Loucy (cell line): ENCODE data around the gene MYH9.
"Not testable (repeated sequence)": the region's sequence is repeated elsewhere in the genome, so short reads cannot be mapped to it uniquely, and the experiment has no call there.

ENCODE experiments used
- H2AFZ ChIP-seq: fragments of 200-600 bp; sonication (generic); 2 replicates; pipeline ENCODE4 v1.6.0; 2016; ENCODE audit warnings: antibody characterized with exemption, mild to moderate bottlenecking, low read length, moderate library complexity
- H3F3A ChIP-seq: fragments of 200-600 bp; 2 replicates; pipeline ENCODE4 v1.6.0; 2016; ENCODE audit warnings: antibody characterized with exemption, low read depth, mild to moderate bottlenecking
- H3K27me3 ChIP-seq: fragments of 200-600 bp; sonication (generic); 2 replicates; pipeline ENCODE4 v1.6.1; 2014; ENCODE audit warnings: low read length, mild to moderate bottlenecking; ENCODE audit not compliant: insufficient read depth, poor library complexity, severe bottlenecking
- H3K36me3 ChIP-seq: fragments of 200-600 bp; sonication (generic); 2 replicates; pipeline ENCODE4 v1.6.1; 2016; ENCODE audit warnings: low read length; ENCODE audit not compliant: insufficient read depth
- H3K4me1 ChIP-seq: fragments of 200-600 bp; sonication (generic); 2 replicates; pipeline ENCODE4 v1.5.1; 2014; ENCODE audit warnings: low read length, mild to moderate bottlenecking; ENCODE audit not compliant: insufficient read depth, poor library complexity, severe bottlenecking
- H3K4me2 ChIP-seq: fragments of 200-600 bp; sonication (generic); 2 replicates; pipeline ENCODE4 v1.6.0; 2014; ENCODE audit warnings: antibody characterized with exemption, low read length, low read depth, mild to moderate bottlenecking; ENCODE audit not compliant: poor library complexity, severe bottlenecking
- H3K4me3 ChIP-seq: fragments of 200-600 bp; sonication (generic); 2 replicates; pipeline ENCODE4 v1.5.1; 2014; ENCODE audit warnings: low read length, mild to moderate bottlenecking, mixed read lengths; ENCODE audit not compliant: poor library complexity, severe bottlenecking
- H3K79me2 ChIP-seq: fragments of 200-600 bp; sonication (generic); 2 replicates; pipeline ENCODE4 v1.6.1; 2014; ENCODE audit warnings: low read length; ENCODE audit not compliant: insufficient read depth
- H3K9ac ChIP-seq: fragments of 200-600 bp; sonication (generic); 2 replicates; pipeline ENCODE4 v1.6.0; 2014; ENCODE audit warnings: mild to moderate bottlenecking, low read depth, low read length, moderate library complexity; ENCODE audit not compliant: poor library complexity, severe bottlenecking
- H3K9me2 ChIP-seq: fragments of 200-600 bp; sonication (generic); replicated peaks from 2 replicates; pipeline ENCODE4 v1.6.1; 2016; ENCODE audit warnings: low read depth, low read length, mixed read lengths
- H3K9me3 ChIP-seq: fragments of 200-600 bp; sonication (generic); 2 replicates; pipeline ENCODE4 v1.6.1; 2014; ENCODE audit warnings: mild to moderate bottlenecking, antibody characterized with exemption, low read length, low read depth; ENCODE audit not compliant: insufficient read depth
- H4K20me1 ChIP-seq: fragments of 200-600 bp; sonication (generic); 2 replicates; pipeline ENCODE4 v1.6.0; 2014; ENCODE audit warnings: antibody characterized with exemption, low read length, mild to moderate bottlenecking; ENCODE audit not compliant: insufficient read depth, poor library complexity, severe bottlenecking
- EZH2phosphoT487 ChIP-seq: fragments of 200-600 bp; IDR thresholded peaks from 2 replicates; pipeline ENCODE4 v1.6.1; 2018; ENCODE audit warnings: antibody characterized with exemption, mild to moderate bottlenecking, moderate library complexity, borderline replicate concordance
- TF ChIP-seq, protein P1 (sequence below): fragments of 200-600 bp; sonication (generic); conservative IDR thresholded peaks from 2 replicates; pipeline ENCODE4 v1.5.1; 2014; ENCODE audit warnings: mild to moderate bottlenecking, antibody characterized with exemption, low read length

The MYH9 gene

DNA sequence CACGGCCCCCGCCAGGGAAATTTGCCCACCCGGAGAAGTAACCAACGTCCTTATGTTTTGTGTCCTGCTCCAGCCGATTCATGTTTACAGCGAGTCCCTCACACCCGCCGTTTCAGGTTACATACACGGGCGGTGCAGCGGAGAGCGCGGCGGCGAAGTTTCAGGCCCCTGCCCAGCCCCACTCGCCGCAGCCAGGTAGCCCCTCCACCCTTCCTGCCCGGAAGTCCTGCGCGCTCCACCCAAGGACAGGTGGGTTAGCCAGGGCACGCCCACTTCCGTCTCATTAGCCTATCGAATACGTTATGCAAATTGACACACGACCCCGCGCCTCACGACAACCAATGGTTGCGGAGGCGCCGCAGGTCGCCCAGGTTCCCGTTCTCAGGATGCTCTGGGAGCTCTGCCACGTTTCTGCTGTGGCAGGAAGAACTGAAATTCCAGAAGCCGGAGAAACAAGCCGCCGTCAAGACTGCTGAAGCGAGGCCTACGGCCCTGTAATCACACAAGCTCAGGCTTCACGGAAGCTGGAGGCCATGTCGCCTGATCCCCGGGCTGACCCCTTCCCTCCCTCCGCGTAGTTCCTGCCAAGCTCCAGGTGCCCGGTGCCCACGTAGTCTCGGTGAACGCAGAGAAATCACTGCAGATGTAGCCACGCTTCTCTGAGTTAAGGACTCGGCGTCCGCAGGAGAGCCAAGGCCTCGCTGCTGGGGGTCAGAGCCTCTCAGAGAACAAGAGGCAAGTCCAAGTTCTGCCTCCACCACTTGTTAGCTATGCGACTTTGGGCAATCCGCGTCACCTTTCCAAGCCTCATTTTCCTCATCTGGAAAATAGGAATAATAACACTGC lies 22.4 kb upstream of the MYH9 start:
- H2AFZ ChIP-seq: no peak overlapping the region
- no peak overlapping the region for H3K4me3 ChIP-seq
- no peak for TF ChIP-seq EZH2phosphoT487
- TF ChIP-seq, protein P1, sequence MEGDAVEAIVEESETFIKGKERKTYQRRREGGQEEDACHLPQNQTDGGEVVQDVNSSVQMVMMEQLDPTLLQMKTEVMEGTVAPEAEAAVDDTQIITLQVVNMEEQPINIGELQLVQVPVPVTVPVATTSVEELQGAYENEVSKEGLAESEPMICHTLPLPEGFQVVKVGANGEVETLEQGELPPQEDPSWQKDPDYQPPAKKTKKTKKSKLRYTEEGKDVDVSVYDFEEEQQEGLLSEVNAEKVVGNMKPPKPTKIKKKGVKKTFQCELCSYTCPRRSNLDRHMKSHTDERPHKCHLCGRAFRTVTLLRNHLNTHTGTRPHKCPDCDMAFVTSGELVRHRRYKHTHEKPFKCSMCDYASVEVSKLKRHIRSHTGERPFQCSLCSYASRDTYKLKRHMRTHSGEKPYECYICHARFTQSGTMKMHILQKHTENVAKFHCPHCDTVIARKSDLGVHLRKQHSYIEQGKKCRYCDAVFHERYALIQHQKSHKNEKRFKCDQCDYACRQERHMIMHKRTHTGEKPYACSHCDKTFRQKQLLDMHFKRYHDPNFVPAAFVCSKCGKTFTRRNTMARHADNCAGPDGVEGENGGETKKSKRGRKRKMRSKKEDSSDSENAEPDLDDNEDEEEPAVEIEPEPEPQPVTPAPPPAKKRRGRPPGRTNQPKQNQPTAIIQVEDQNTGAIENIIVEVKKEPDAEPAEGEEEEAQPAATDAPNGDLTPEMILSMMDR: no peak

DNA sequence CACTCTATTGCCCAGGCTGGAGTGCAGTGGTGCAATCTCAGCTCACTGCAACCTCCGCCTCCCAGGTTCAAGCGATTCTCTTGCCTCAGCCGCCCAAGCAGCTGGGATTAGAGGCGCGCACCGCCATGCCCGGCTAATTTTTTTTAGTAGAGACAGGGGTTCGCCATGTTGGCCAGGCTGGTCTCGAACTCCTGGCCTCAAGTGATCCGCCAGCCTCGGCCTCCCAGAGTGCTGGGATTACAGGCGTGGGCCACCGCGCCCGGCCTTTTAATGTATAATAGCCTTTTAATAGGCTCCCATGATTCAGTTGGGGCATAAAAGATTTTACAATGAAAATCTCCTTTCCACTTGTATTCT lies 21.8 kb upstream of the MYH9 start:
- not testable (repeated sequence) for H3F3A ChIP-seq, H3K4me2 ChIP-seq, H3K9me3 ChIP-seq, H2AFZ ChIP-seq, H3K79me2 ChIP-seq, H3K36me3 ChIP-seq, H3K4me3 ChIP-seq, H4K20me1 ChIP-seq, H3K9ac ChIP-seq, H3K9me2 ChIP-seq, H3K27me3 ChIP-seq
- H3K4me1 ChIP-seq: peaks cover 50% of the 10 kb centered on the region

More for the DNA sequence above, 22.4 kb upstream of the MYH9 start:
- no peaks in the 10 kb centered on the region for H3K27me3 ChIP-seq
- H3K79me2 ChIP-seq: no peaks in the 10 kb centered on the region
- H3K9me2 ChIP-seq: no peaks in the 10 kb centered on the region
- peaks cover 4% of the 10 kb centered on the region for H3F3A ChIP-seq
- no peak overlapping the region for H3K9ac ChIP-seq
- no peaks in the 10 kb centered on the region for H4K20me1 ChIP-seq
- H3K9me3 ChIP-seq: no peaks in the 10 kb centered on the region
- H3K36me3 ChIP-seq: no peaks in the 10 kb centered on the region
- H3K4me1 ChIP-seq: peaks cover 44% of the 10 kb centered on the region
- H3K4me2 ChIP-seq: no peak overlapping the region

DNA sequence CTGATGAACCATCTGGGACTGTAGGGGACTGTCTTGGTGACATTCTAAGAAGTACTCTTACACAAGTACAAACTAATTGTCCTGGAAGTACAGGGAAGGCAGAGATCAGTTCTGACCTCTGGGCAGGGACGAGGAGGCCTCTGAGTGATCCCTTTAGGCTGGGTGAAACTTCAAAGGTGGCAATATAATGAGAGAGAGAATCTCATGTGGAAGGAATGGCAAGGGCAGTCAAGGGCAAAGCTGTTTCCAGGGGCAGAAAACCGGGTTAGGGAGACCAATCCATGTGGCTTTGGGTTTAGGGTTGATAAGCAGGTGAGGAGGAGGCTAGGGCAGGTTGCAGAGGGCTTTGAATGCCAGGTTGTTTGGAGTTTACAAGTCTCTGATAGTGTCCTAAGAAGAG lies 21.3 kb upstream of the MYH9 start:
- H3K4me3 ChIP-seq: no peak overlapping the region
- H3F3A ChIP-seq: peaks cover 8% of the 10 kb centered on the region
- TF ChIP-seq, protein P1: no peak
- TF ChIP-seq EZH2phosphoT487: no peak
- no peaks in the 10 kb centered on the region for H3K27me3 ChIP-seq
- H2AFZ ChIP-seq: no peak overlapping the region
- H3K36me3 ChIP-seq: no peaks in the 10 kb centered on the region
- no peak overlapping the region for H3K4me2 ChIP-seq
- no peaks in the 10 kb centered on the region for H3K9me2 ChIP-seq
- peaks cover 50% of the 10 kb centered on the region for H3K4me1 ChIP-seq
- H3K79me2 ChIP-seq: no peaks in the 10 kb centered on the region
- H3K9ac ChIP-seq: no peak overlapping the region
- no peaks in the 10 kb centered on the region for H4K20me1 ChIP-seq
- H3K9me3 ChIP-seq: no peaks in the 10 kb centered on the region

DNA sequence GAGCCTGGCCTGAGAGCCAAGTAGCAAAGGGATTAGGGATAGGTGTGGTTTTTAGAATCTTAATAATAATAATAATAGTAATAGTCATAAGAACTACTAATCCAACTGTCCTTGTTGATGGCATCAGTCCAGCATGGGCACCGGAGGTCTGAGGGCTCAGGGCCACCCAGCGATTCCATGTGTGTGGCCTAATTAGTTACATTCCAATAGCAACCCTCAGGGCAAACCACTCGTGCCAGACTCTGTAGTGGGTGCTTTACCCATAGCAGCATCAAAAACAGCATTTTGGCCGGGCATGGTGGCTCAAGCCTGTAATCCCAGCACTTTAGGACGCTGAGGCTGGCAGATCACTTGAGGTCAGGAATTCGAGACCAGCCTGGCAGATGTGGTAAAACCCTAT lies 19.0 kb upstream of the MYH9 start:
- Histone ChIP-seq H3K4me2 (peak overlapping the region; percentile 69), H3K4me3 (no peak overlapping the region), H3K4me1 (peaks cover 41% of the 10 kb centered on the region), H3K9me2 (no peaks in the 10 kb centered on the region), H3K9ac (peak overlapping the region; percentile 62), H3K79me2 (no peaks in the 10 kb centered on the region), H2AFZ (no peak overlapping the region), H3F3A (peaks cover 8% of the 10 kb centered on the region), H3K27me3 (no peaks in the 10 kb centered on the region), H4K20me1 (no peaks in the 10 kb centered on the region), H3K9me3 (no peaks in the 10 kb centered on the region), H3K36me3 (no peaks in the 10 kb centered on the region)
- TF ChIP-seq, protein P1: no peak
- no peak for TF ChIP-seq EZH2phosphoT487
